NB4 (cell line): ENCODE data around the gene VIT.
A peak's percentile ranks its signal among the peaks of the same experiment; 100 is the strongest.

ENCODE experiments used
- CTCF ChIP-seq: IDR thresholded peaks from one replicate; pipeline ENCODE4 v1.5.1; 2012; ENCODE audit warnings: low read depth, low read length
- MAX ChIP-seq: IDR thresholded peaks from 2 replicates; pipeline ENCODE4 v1.6.1; 2011; ENCODE audit warnings: low read depth, low read length
- MYC ChIP-seq: IDR thresholded peaks from 2 replicates; pipeline ENCODE4 v1.6.1; 2011; ENCODE audit warnings: low read depth, low read length
- POLR2A ChIP-seq: IDR thresholded peaks from 2 replicates; pipeline ENCODE4 v1.6.1; 2011; ENCODE audit warnings: mild to moderate bottlenecking; ENCODE audit not compliant: insufficient read length; ENCODE audit errors: extremely low read depth

- TF ChIP-seq CTCF (peak; percentile 25), POLR2A (no peak), MAX (no peak), MYC (no peak)
Measured at GRCh38 chr2:36695746-36696415, 626 bp upstream of the VIT start.
